GM18951 (cell line): Measurements from ENCODE around the gene HTR3D.
"Not testable (repeated sequence)": the region's sequence is repeated elsewhere in the genome, so short reads cannot be mapped to it uniquely, and the experiment has no call there.

Experiments used
- POLR2A ChIP-seq: IDR thresholded peaks from 4 replicates; pipeline ENCODE4 v1.6.1; 2011; ENCODE audit warnings: mild to moderate bottlenecking; ENCODE audit not compliant: insufficient read length, insufficient read depth; ENCODE audit errors: extremely low read depth
- in situ Hi-C: fragments of 300-500 bp; cut with MboI; formaldehyde crosslinking; loops from one replicate; pipeline ENCODE4 v1.12.0; 2022; ENCODE audit warnings: low sequenced_read_pairs, mixed read lengths, inconsistent platforms; ENCODE audit not compliant: unreplicated experiment

The HTR3D gene

GRCh38 chr3:184066211-184066610 lies 34.7 kb downstream of the HTR3D start:
- TF ChIP-seq POLR2A = no peak
- in situ Hi-C loops = no loop called here

- no peak for TF ChIP-seq POLR2A
- in situ Hi-C loops = no loop called here
Measured at GRCh38 chr3:184067573-184068055, 36.1 kb downstream of the HTR3D start.

DNA sequence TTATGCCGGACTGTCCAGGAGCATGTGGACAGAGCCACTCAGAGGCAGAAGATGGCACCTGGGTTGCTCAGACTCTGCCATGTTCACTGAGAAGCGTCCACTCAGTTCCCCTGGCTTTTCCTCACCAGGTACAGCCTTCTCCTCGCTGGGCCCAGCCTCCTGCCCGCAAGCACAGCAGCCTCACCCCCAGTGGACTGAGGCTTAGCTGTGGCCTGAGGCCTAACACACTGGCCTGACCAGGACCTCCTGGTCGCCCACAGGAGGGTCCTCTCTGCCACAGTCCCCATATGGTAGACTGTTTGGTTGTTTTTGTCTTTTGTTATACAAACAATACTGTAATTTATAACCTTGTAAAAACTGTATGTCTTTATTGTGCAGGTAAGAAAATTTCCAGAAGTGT lies 36.8 kb downstream of the HTR3D start:
- in situ Hi-C loops = no loop called here
- TF ChIP-seq POLR2A = no peak

GRCh38 chr3:184071142-184071541 lies 39.6 kb downstream of the HTR3D start:
- in situ Hi-C loops = not testable (repeated sequence)

GRCh38 chr3:184073621-184074020 lies 42.1 kb downstream of the HTR3D start:
- no peak for TF ChIP-seq POLR2A
- in situ Hi-C loops = no loop called here

- in situ Hi-C loops = no loop called here
- no peak for TF ChIP-seq POLR2A
Measured at GRCh38 chr3:184075901-184076300, 44.4 kb downstream of the HTR3D start.

- in situ Hi-C loops = no loop called here
Measured at GRCh38 chr3:184077881-184078280, 46.3 kb downstream of the HTR3D start.

GRCh38 chr3:184078851-184079250 lies 47.3 kb downstream of the HTR3D start:
- in situ Hi-C loops = no loop called here
- TF ChIP-seq POLR2A = no peak

More at GRCh38 chr3:184077881-184078280, 46.3 kb downstream of the HTR3D start:
- no peak for TF ChIP-seq POLR2A

GRCh38 chr3:184081116-184081830 lies 49.7 kb downstream of the HTR3D start:
- in situ Hi-C loops = no loop called here
- TF ChIP-seq POLR2A = no peak

GRCh38 chr3:184082034-184082433 lies 50.5 kb downstream of the HTR3D start:
- in situ Hi-C loops = no loop called here
- no peak for TF ChIP-seq POLR2A

GRCh38 chr3:184082465-184082864 lies 50.9 kb downstream of the HTR3D start:
- TF ChIP-seq POLR2A = no peak
- in situ Hi-C loops = no loop called here

DNA sequence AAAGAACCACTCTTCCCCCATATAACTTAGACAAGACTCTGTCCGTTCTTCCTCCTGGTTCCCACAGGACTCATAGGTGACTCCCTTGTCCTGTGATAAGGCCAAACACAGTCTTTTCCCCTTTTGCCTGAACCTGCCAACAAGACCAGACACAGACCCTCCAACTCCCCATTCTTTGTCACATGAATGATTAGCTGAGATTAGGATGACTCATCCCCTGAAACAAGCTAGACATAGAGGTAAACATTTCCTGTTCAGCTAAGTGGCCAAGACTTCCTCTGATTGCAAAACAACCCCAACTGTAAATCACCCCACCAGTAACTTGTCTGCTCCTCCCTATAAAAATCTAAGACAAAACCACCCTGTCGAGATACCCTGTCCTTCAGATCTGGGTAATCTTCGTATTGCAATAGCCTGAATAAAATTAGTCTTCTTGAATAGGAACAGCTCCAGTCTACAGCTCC lies 53.9 kb downstream of the HTR3D start:
- in situ Hi-C loops = no loop called here
- TF ChIP-seq POLR2A = no peak
